NCI-H1694 treated with DMSO at 0.1 percent for 48 hours (cell line): Measurements from ENCODE around the gene TRPV6.

Source experiments
- DNase-seq: peaks from one replicate; lab custom pipeline; 2025; lab: John Stamatoyannopoulos, UW

The TRPV6 gene

DNA sequence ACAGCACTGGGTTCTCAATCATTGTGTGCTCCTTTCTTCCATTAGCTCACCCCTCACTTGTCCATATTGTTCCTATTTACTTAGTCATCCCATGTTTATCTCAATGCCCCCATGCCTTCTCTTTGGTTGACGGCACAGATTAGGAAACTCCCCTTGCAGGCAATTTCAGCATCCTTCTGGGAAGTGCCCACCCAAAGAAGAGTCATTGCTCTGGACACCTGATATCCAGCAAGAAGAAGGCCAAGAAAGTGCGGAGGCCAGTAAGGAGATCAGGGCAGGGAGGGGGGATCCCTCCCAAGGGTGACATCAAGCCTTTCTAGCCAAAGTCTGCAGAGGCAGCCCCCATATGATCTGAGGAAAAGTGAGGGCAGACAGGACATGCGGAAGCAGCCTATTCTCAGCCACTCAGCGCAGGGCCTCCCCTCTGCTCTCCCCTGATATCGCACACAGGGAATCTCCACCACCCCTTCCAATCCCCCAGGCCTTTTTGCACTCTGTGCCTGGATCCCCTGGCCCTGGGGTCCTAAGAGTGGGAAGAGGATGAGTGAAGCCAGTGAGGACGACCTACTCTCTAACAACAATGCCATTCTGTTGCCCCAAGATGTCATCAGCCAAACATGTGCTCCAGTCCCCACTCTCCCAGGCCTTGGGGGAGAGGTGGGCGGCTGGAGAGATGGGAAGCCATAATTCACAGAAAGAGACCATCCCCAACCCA is 1.8 kb downstream of the TRPV6 start:
- no peak for DNase-seq

DNA sequence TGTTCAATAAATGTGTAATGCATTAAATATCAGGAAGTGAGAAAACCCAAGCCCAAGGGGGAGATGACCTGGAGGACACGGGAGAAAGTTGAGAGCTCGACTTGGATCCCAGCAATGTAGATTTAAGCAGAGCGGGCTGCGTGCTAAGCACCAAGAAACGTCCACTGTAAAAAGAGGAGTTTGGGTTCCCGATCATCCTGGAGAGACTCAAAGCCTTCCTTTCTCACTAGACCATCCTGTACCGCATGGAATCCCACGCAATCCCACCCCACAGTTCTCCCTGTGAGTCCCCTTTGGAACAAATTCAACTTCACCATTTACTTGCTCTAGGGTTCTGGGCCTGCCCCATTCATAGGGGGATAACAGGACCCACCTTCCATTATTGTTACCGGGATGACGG is 2.4 kb downstream of the TRPV6 start:
- DNase-seq, result no peak

DNA sequence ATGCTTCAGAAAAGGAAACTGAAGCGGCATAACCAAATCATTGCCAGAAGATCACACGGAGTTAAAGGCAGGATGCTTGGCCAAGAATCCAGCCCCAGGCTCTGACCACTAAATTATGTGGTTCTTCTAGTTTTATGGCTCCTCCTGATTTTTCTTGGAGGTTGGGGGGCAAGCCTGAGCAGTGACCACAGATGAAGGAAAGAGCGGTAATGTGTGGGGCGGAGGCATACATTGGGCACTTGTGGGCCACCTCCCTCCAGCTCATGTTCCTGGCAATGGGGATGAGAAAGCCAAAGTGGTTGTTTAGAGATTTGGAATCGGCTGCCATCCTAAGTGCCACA is 3.2 kb downstream of the TRPV6 start:
- DNase-seq, result no peak

DNA sequence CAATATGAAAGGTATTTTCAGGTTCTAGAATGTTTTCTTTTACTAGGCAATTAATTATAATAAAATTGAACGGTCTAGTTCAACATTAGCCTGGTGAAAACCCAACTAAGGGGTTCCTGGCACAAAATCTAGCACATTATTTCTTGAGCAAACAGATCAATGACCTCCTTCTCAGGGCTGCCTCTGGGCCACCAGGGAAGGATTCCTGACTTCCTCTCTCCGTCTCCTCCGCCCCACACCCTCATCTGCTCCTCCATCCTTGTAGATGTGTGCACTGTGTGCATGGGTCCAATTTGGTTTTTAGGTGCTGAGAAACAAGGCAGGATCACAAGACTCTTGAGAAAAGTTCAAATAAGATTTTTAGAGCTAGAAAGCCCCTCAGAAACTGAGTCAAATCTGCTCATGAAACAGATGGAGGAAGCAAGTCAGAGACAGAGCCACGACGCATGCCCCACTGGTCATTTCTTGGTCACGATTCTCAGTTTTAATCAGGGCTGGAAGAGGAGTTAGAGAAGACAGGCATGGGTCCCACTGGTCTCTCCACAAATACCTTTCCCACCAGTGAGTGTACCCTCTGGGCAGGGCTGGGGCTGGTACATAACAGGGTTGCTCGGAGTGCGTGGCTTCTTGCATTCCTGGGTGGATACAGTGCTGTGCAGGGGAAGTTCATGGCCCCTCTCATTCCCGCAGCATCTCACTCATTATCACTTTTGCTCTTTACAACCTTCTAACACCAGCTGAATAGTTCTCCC is 3.8 kb downstream of the TRPV6 start:
- no peak for DNase-seq

DNA sequence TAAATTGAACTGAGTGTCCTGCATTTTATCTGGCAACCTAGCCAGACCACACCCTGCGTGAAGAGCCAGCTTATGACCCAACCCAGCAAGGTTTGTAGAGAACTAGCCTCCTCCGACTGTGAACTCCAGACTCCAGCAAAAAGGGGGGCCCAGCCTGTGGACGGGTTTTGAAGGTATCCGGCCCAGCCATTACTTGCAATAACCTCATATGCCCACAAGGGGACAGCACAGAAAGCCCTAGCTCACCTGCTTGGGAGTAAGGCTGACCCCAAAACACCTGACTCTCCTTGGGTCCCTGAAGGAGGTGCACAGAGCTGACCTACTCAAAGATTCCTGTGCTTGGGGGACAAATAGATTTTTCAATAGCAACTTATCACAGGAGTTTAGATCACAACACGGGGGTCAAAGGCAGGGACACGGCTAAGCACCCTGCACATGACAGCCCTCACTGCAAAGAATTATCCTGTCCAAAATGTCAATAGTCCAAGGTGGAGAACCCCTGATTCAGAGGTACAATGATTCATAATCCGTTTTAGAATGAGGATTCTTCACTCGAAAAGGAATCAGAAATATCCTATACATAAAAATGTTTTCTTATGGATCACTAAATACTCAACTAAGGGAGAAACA is 4.6 kb downstream of the TRPV6 start:
- DNase-seq, result no peak

DNA sequence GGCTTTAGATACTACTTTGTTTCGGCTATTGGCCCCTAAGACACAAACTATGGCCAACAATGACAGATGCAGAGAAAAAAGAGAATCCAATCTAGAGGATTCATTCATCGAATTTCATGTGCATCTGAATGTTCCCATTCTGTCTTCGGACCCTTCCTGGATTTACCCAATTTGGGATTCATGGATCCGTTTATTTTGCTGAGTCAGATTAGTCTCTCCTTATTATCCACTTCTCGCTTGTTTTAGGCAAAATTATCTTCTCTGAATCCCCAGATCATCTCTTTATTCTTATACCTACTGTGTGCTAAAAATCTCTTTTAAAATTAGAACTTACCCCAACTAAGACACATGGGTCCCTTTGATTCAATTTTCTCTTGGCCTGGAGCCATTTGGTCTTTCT is 6.5 kb downstream of the TRPV6 start:
- DNase-seq, result no peak

DNA sequence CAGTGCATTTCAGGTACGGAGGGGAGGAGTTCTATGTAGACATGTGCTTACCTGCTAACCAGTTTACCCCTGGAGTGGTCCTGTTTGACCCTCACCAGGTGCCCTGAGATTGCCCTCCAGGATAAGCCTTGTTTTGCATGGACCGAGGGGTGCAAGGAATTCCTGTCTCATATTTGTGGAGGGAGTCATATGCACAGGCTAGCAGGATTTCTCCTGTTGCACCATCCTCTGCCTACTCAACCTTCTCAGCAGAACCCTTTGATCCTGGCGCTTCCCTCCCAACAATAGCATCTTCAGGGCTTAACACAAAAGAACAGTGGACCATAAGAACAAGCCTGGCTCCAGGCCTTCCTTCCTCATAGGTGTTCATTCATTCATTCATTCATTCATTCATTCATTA is 7.2 kb downstream of the TRPV6 start:
- DNase-seq, result no peak

DNA sequence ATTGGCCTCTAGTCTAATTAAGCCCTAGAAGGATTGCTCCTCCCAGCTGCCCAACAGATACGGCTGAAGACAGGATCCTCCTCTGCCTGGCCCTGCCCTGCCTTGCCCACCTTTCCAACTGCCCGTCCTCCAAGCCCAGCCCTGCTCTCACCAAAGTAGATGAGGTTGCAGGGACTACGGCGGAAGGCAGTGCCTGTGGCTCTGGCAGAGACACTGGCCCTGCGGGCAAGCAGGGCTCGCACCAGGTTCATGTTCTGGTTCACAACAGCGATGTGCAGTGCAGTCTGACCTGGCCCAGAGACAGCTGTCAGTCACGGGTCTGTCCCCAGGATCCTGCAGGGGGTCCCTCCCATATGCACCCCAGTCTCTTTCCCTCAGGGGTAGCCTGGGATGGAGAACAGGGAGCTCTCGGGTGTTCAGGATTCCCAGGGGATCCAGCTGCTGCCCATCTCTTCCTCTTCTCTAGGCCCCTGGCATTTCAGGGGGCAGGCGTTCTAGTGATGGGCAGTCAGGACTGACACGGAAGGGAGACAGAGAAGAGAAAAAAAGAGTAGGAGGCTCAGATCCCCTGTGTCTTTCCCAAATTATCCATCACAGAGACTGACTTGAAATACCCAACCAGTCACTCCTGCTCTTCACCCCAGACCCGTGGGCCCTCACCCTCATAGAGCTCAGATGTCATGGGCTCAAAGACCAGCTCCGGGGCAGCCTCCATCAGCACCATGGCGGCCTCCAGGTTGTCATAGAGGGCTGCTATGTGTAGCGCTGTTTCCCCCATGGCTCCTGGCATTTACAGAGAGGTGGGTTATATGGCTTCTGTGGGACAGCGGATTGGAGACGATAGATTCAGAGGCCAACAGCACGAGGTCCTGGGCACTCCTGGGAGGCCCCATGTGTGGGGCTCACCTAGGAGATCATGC is 8.3 kb downstream of the TRPV6 start:
- no peak for DNase-seq

DNA sequence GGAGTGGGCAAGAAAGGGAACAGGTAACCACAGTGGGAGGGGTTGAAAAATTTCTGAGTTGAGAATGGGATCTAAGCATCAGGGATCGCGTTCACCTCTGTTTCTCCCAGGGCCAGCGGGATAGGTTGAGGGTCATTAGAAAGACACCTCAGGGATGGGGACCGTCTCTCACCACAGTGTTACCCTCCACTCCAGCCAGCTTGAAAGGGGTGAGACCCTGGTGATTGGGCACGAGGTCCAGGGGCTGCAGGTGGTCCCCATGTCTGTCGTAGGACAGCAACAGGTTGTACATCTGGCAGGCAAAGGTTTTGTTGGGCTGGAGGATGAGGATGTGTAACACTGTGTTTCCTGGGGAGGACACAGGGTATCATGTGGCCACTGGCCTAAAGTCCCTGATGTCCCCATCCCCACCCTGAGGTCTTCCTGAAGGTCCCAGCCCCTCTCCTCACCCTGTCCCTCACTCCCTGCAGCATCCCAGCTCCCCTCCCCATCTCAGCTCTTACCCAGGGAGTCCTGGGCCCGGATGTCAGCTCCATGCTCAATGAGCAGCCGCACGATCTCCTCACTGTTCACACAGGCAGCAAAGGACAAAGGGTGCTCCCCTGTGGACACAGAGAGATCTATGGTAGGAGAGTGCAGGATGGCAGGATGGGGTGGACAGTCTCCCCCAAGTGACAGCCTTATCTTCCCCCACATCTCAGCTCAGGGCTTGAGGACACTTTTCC is 9.1 kb downstream of the TRPV6 start:
- no peak for DNase-seq

DNA sequence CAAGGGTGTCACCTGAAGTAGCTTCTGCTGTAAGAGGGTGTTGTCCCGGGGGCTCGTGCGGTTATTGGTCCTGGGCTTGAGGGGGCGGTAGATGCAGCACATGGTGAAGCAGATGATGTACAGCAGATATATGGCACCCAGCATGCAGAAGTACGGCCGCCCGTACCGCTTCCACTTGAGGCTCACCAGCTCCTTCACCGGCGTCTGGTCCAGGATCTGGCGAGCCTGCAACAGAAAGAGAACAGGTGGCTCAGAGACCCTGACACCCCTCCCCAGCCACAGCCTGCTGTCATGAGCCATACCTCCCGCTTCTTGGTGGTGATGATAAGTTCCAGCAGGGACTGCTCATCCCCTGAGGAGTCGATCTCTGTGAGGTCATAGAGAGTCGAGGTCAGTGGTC is 10.1 kb downstream of the TRPV6 start:
- DNase-seq, result no peak

DNA sequence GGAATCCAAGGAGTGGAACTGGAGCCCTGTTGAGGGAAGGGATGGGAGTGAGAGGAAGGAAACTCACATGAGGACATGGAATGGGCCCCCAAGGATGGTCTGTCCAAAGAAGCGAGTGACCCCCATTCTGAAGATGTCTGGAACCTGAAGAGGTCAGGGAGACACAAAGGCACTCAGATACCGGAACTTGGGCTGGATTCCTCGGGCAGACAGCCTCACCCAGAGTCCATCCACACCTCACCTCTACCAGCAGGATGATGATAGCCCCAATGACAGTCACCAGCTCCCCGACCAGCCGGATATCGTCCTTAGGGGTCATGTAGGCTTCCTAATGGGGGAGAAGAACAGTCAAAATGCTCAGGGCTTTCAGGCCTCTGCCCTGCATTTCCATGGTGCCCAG is 10.7 kb downstream of the TRPV6 start:
- DNase-seq, result no peak

DNA sequence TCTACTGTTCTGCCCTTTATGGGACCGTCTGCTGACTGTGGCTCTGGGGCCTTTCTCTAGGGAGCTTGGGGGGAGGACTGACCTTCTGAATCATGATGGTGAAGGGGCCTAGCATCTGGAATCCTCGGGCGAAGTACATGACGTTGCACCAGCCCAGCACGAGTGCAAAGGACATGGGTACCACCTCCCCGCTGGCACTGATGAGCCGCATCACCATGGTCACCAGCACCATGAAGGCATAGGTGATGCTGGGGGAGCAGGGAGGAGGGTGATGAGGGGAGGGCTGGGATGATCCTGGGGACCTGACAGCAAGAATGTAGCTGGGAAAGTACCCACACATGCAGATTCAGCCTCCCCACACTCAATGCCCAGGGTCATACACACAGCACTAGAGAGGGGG is 11.1 kb downstream of the TRPV6 start:
- no peak for DNase-seq

DNA sequence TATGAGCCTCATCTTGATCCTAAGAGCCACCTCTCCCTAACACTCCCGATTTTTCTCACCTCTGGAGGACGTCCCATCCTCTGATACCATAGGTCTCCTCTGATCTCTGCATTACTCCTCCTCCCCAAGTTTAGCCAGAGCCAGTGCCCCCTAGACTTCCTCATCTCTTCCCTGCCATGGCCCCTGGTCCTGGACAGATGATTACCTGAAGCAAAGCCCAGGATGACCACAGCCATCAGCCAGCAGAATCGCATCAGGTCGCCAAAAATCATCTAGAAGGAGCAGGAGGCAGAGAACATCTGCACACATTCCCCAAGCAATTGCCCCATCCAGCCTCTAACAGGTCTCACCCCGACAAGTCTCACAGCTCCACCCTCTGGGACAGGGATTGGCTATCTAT is 11.7 kb downstream of the TRPV6 start:
- no peak for DNase-seq

DNA sequence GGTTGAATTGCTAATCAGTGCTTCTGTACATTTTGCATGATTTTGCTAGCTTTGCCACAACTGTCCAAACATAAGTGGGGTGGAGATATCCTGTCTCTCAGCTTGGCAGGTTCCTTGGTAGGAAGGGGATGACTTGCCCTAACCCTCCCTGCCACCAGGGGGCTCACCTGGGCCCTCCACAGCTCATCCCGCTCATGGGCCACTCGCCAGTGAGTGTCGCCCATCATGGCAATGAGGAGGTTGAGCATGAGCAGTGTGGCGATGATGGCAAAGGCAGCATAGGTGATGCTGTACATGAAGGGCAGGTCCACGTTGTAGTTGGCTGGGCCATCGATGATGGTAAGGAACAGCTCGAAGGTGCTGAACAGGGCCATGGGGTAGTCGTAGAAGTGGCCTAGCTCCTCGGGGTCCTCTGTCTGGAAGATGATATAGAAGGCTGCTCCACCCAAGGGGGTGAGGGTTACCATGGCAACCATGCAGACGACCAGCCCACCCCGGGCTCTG is 12.2 kb downstream of the TRPV6 start:
- no peak for DNase-seq

DNA sequence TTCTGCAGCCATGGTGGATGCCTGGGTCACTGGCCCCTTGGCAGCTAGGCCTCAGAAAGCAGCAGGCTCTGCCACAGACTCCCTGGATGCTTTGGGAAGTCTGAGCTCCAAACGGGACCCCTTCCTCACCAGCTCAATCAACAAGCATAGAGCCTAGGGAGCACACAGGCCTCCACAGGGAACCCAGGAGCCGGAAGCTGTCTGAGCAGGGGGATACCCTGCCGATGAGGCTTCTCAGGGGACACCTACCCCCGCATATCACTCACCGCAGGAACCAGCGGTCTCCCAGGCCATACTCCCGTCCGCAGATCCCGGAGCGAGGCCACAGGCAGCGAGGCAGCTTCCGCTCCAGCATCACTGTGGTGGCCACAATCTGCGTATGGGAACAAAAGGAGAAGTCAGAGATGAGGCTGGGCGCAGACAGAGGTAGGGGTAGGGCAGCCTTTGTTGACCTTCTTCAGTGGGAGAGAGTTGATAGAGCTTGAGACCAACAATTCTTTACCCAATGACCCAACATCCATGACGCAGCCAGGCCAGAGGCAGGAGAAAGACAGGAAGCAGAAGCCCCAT is 13.4 kb downstream of the TRPV6 start:
- no peak for DNase-seq

DNA sequence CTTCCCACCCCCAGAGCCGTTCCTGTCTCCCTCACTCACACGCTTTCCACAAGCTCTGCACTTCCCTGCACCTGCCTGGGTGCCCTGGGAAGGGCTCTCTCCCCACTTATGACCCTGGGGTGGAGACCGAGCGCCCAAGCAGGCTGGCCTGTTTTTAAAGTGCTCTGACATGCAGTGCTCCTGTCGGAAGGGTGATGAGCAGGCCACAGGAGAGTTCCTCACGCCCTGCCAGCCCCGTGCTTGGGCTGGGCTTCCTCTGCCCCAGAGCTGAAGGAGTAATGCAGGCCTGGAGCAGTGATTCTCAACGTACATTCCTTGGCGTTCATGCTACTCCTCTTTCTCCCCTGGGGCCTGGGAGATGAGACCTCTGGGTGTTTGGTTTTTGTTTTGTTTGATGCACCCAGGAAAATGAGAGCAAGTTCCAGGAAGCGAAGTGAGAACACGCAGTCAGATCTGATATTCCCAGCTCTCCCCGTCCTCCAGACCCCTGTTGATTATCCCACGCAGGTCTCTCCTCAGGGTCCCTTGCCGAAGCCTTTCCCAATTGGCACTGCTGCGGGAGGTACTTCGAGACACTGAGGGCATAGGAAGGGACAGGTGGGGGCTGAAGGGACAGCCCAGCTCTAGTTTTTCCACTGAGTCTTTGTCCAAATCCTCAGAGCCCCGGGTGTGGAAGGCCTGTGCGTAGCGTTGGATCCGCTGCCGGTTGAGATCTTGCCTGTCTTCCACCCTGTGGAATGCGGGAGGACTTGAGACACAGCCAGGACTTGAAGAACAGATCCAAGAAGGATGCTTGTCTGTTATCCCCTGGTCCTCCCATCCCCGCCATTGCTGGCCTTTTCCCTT is 14.1 kb downstream of the TRPV6 start:
- no peak for DNase-seq

DNA sequence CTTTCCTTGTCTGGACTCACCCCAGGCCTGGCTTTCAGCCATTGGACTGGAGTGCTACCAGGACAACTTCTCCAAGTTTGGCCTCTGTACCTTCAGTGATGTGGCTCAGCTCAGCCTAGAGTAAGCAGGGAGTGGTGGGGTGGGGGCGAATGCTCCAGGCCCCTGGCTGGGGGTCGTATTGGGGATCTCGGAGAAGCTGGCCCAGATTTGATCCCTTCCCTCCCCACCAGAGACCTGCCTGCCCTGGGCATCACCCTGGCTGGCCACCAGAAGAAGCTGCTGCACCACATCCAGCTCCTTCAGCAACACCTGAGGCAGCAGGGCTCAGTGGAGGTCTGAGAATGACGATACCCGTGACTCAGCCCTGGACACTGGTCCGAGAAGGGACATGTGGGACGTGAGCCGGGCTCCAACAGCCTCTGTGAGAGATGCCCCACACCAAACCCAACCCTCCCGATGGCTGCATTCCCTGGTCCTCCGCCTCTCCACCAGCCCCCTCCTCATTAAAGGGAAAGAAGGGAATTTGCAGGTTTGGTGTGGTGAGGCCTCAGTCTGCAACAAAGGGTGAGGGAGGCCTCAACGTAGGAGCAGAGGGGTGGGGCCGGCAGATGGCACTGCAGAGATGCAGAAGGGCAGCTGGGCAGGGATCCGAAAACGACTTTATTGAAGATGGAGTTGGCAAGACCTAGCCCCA is 14.8 kb downstream of the TRPV6 start:
- no peak for DNase-seq

DNA sequence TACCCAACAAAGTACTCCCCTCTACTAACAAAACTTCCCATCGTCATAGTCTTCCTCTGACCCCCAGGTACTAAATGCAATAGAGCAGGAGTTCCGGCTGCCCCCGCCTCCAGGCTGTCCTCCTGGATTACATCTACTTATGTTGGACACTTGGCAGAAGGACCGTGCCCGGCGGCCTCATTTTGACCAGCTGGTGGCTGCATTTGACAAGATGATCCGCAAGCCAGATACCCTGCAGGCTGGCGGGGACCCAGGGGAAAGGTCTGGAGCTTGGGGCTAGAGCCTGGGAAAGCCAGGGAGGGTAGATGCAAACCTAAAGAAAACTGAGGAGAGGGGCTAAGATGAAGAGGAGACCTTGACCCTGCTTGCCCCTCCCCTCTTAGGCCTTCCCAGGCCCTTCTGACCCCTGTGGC is 15.4 kb downstream of the TRPV6 start:
- no peak for DNase-seq

DNA sequence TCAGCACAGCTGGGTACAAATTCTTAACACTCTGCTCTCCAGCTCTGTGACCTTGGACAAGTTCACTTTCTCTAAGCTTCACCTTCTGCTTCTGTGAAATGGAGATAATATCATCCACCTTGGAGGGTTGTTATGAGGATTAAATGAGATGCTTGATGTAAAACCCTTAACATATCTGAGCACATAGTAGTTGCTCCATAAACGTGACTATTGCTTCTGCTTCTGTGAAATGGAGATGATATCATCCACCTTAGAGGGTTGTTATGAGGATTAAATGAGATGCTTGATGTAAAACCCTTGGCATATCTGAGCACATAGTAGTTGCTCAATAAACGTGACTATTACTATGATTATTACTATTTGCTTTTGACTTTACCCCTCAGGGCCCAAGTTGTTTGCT is 16.1 kb downstream of the TRPV6 start:
- no peak for DNase-seq

DNA sequence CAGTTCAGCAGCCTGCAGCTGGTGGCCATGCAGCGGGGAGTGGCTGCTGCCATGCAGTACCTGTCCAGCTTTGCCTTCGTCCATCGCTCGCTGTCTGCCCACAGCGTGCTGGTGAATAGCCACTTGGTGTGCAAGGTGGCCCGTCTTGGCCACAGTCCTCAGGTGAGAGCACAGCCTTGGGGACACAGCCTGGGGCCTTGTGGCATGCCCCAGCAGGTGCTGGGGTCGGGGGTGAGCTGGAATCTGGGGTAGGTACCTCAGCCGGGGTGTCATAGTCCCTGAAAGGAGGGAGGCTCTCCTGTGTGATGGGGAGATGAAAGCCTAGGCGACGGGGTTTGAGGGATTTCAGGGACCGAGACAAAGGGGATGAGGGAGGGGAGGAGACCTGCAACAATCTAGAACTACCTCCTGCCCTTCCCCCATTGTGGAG is 16.5 kb downstream of the TRPV6 start:
- DNase-seq, result no peak
